AG04450 (cell line): ENCODE results near the gene OXCT1. TPM values are rescaled to one million over a fixed set of nuclear protein-coding genes. Genes with fewer than 3 reads are reported as not detected.
"Not testable (repeated sequence)": the region's sequence is repeated elsewhere in the genome, so short reads cannot be mapped to it uniquely, and the experiment has no call there.

ENCODE experiments used
- CTCF ChIA-PET: fragments of 300-600, 350-600 bp; formaldehyde crosslinking; extraction: SDS; loops from one replicate; lab custom pipeline; 2022; ENCODE audit warnings: antibody characterized with exemption, inconsistent platforms; lab: Charles Lee
- POLR2A ChIA-PET: fragments of 350-600 bp; formaldehyde crosslinking; extraction: SDS; loops from one replicate; lab custom pipeline; 2021; ENCODE audit warnings: antibody characterized with exemption, inconsistent platforms; lab: Yijun Ruan, JAX
- DNase-seq: peaks from one replicate; pipeline ENCODE4 v3.0.0-alpha.2; 2011; ENCODE audit warnings: low read depth, low spot score
- H3K27ac ChIP-seq: one replicate; pipeline ENCODE4 v1.5.1; 2012; ENCODE audit warnings: low read depth, low read length, control low read depth
- H3K27me3 ChIP-seq: one replicate; pipeline ENCODE4 v1.6.0; 2012; ENCODE audit warnings: low read length; ENCODE audit not compliant: control insufficient read depth, insufficient read depth
- H3K4me3 ChIP-seq: 2 replicates; pipeline ENCODE4 v1.5.1; 2011; ENCODE audit warnings: mild to moderate bottlenecking, low read depth, low read length, control low read depth
- H3K9me3 ChIP-seq: 2 replicates; pipeline ENCODE4 v1.5.1; 2012; ENCODE audit warnings: low read length; ENCODE audit not compliant: control insufficient read depth, insufficient read depth
- polyA plus RNA-seq: library from polyadenylated mRNA; depleted of rRNA; stranded (reverse); fragments of >200 nt; gene quantifications from 2 replicates; pipeline ENCODE4 v1.2.3, GENCODE V29; 2011
- TF ChIP-seq, protein P1 (sequence below): IDR thresholded peaks from 2 replicates; pipeline ENCODE4 v1.5.1; 2011; ENCODE audit warnings: low read depth, low read length, control low read depth, inconsistent platforms

OXCT1 gene
- polyA plus RNA-seq, 1 experiment = 31.7 TPM

DNA sequence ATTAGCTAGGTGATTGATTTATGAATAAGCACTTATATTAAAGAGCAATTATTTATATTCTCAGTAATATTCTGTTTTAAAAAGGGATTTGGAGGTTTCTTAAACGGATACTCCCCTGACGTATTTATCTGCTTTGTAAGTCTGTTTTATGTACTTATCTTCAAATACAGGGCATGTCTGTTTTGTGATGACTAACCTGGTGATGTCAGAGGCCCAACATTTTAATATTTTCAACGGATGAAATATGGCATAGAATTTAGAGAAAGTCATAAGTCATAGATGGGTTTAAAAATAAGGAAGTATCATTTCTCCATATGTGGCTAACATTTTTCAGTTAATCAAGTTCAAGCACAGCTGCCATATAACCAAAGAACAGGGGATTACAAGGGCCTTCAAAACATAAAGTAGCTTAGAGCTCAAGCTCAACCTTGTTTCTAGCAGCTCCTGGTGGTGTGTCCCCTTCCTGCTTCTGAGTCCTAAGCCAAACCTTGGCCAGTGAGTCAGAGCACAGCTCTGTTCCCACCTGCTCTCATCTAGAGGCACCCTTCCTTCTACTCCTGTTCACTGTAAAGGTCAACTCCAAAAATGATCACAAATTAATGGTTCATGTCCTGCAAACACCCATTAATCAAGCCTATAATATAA lies 131.4 kb downstream of the OXCT1 start:
- Histone ChIP-seq H3K4me3 (no peak overlapping the region), H3K27ac (no peak overlapping the region), H3K9me3 (no peaks in the 10 kb centered on the region), H3K27me3 (no peaks in the 10 kb centered on the region)
- POLR2A ChIA-PET = no interaction called here
- TF ChIP-seq, protein P1, sequence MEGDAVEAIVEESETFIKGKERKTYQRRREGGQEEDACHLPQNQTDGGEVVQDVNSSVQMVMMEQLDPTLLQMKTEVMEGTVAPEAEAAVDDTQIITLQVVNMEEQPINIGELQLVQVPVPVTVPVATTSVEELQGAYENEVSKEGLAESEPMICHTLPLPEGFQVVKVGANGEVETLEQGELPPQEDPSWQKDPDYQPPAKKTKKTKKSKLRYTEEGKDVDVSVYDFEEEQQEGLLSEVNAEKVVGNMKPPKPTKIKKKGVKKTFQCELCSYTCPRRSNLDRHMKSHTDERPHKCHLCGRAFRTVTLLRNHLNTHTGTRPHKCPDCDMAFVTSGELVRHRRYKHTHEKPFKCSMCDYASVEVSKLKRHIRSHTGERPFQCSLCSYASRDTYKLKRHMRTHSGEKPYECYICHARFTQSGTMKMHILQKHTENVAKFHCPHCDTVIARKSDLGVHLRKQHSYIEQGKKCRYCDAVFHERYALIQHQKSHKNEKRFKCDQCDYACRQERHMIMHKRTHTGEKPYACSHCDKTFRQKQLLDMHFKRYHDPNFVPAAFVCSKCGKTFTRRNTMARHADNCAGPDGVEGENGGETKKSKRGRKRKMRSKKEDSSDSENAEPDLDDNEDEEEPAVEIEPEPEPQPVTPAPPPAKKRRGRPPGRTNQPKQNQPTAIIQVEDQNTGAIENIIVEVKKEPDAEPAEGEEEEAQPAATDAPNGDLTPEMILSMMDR = no peak
- no peak for DNase-seq
- CTCF ChIA-PET = no interaction called here

DNA sequence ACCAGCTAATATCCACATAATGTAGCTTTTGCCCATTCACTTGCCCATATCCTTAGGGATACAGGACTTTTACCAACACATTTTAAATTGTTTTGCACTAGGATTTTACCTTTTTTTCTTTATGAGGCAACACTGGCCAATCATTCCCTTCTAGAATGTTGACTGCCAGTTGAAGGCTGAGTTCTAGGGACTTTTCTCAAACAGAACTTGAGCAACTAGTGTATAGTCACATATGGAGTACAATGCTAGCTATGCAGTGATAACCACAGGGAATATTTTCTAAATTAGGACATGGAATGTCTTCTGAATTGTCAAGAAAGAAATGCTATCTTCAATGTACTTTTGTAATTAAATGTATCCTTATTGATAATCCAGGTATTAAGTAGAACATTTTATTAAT lies 133.6 kb downstream of the OXCT1 start:
- DNase-seq = no peak
- Histone ChIP-seq H3K27ac (no peak overlapping the region), H3K4me3 (no peak overlapping the region), H3K27me3 (no peaks in the 10 kb centered on the region), H3K9me3 (no peaks in the 10 kb centered on the region)
- TF ChIP-seq, protein P1 = no peak
- ChIA-PET CTCF (no interaction called here), POLR2A (no interaction called here)

DNA sequence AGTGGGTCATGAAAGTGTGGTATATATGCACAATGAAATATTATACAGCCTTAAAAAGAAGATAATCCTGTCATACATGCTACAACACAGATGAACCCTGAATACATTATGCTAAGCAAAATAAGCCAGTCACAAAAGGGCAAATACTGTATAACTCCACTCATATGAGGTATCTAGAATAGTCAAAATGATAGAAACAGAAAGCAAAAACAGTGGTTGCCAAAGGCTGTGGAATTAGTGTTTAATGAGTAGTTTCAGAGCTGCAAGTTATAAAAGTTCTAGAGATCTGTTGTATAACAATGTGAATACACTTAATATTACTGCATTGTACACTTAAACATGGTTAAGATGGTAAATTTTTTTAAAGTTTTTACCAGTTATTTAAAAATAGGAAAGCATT lies 135.0 kb downstream of the OXCT1 start:
- no peak overlapping the region for H3K4me3 ChIP-seq
- POLR2A ChIA-PET = no interaction called here

DNA sequence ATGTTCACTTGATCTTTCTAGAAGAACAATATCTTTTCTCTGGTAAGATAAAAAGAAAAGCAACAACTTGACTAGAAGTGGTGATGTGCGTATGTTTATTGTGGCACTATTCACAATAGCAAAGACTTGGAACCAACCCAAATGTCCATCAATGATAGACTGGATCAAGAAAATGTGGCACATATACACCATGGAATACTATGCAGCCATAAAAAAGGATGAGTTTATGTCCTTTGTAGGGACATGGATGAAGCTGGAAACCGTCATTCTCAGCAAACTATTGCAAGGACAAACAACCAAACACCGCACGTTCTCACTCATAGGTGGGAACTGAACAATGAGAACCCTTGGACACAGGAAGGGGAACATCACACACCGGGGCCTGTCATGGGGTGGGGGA lies 140.8 kb downstream of the OXCT1 start:
- H3K27me3 ChIP-seq, H3K9me3 ChIP-seq, POLR2A ChIA-PET, H3K4me3 ChIP-seq, H3K27ac ChIP-seq, CTCF ChIA-PET, DNase-seq: not testable (repeated sequence)

More for the DNA sequence above, 135.0 kb downstream of the OXCT1 start:
- CTCF ChIA-PET = no interaction called here
- no peaks in the 10 kb centered on the region for H3K9me3 ChIP-seq
- no peak overlapping the region for H3K27ac ChIP-seq
- TF ChIP-seq, protein P1 = no peak
- H3K27me3 ChIP-seq = no peaks in the 10 kb centered on the region
- no peak for DNase-seq

DNA sequence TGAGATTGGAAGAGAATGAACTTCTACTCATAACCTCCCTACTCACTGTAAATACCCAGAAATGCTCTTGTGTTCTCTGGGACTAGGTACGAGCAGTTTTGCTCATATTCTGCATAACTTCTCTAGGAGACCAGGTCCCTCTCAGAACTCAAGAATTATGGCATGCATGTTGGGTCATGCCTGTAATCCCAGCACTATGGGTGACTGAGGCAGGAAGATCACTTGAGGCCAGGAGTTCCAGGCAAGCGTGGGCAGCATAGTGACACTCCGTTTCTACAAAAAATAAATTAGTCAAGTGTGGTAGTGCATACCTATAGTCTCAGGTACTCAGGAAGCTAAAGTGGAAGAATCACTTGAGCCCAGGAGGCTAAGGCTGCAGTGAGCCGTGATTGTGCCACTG lies 141.9 kb downstream of the OXCT1 start:
- no peaks in the 10 kb centered on the region for H3K9me3 ChIP-seq
- no peaks in the 10 kb centered on the region for H3K27me3 ChIP-seq
- H3K27ac ChIP-seq = no peak overlapping the region
- DNase-seq = no peak
- H3K4me3 ChIP-seq = no peak overlapping the region
- ChIA-PET POLR2A (no interaction called here), CTCF (no interaction called here)
- TF ChIP-seq, protein P1 = no peak
